Hematopoietic multipotent progenitor cell treated with erythropoietin and hydrocortisone succinate and interleukin-3 and kit ligand, for 8 days (in vitro differentiated cells): Measurements from ENCODE around the gene CPS1.
A peak's percentile ranks its signal among the peaks of the same experiment; 100 is the strongest.

ENCODE experiments used
- DNase-seq: peaks from one replicate; pipeline ENCODE4 v3.0.0-alpha.2; 2015

CPS1 gene

GRCh38 chr2:210548031-210548430 lies 8.4 kb upstream of the CPS1 start:
- no peak for DNase-seq

DNA sequence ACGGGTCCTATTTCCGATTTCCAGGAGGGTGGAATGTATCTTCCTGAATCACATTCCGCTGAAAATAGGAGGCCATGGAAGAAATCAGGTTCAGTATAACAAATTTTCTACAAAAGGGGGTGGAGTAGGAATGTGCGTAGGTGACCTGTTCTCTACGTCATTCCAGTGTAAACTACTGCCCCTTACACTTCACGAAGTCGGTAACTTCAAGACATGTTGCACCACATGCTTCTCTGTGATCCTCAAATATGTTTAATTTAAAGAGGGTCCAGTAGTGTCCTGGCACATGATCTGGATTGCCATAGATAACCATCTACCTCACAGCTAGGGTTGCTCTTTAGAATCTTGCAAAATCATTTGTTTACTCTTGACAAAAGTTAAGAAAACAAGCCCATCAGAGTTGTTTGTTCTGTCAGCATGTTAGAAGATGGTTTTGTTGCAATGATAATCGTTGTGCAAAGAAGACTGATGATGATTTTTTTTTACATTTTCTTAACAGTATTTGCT lies 7.5 kb upstream of the CPS1 start:
- no peak for DNase-seq

GRCh38 chr2:210551001-210551400 lies 5.4 kb upstream of the CPS1 start:
- DNase-seq, result no peak

DNA sequence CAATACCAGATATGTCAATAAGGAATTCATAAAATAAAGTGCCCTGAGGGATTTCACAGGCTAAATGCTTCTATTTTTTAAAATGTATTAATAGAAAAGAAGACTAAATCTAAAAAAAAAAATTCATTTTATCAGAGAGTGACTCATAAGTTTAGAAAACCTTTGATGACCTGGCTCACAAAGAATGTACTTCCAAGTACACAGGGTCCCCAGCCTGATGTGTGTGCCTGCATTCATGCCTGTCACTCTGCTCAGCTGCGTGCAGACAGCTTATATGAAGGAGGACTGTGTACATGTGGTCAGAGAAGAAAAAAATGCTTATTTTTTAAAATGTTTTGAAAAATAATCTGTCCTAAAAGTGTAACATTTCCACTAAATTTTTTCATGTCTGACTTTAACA lies 3.0 kb upstream of the CPS1 start:
- DNase-seq, result no peak

DNA sequence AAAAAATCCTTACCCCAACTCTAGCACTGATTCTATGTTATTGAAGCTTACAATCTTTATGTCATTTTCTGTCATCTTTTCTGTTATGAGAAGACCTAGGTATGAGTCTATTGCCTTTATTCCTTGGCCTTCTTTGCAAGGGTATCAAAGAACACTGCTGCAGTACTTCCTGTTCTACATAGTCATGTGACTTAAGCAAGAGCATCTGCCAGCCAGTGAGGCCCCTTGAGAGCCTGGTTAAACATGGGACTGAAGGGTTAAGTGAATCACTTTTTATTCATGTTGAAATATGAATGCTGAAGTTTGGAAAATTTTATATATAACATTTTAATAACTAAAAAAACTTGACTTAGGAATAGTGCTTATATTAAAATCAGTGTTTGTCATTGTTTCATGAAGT lies 844 bp upstream of the CPS1 start:
- DNase-seq, result no peak

GRCh38 chr2:210557721-210558120 lies 1.3 kb downstream of the CPS1 start:
- no peak for DNase-seq

DNA sequence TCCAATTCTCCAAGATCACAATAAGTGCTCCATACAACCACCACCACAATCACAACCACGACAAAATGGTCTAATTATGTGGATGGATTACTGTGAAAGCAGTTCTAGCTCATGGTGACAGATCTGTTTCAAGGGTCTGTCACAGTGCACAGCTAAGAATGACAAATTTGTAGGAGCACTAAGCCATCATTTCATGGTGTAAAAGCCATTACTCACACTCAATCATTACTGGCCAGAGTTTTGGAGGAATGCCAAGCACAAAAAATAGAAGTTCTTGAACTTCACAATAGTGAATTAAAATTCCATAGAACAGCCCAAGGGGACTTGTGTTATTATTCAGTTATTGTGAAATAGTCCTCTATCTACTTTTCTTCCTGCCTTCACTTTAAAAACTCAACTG lies 2.3 kb downstream of the CPS1 start:
- DNase-seq, result no peak

DNA sequence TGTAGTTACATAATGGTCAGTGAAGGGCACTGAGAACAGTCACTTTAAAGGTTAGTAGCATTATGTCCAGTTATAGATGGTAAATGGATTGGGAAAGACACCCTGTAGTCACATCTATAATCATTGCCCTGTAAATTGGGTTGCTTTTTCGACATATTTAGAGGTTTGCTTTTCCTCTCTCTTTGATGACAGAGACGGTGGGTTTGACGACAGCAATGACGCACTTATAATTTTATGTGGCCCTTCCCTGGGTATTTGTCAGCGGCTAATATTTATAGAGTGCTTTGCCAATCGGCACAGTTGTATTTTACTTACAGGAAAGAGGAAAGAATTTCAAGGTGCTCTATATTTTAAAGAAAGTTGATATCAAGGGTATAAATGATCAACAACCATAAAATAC lies 2.8 kb downstream of the CPS1 start:
- no peak for DNase-seq

- DNase-seq, result no peak
These were observed 5.1 kb downstream of the CPS1 start for GRCh38 chr2:210561475-210561874.

DNA sequence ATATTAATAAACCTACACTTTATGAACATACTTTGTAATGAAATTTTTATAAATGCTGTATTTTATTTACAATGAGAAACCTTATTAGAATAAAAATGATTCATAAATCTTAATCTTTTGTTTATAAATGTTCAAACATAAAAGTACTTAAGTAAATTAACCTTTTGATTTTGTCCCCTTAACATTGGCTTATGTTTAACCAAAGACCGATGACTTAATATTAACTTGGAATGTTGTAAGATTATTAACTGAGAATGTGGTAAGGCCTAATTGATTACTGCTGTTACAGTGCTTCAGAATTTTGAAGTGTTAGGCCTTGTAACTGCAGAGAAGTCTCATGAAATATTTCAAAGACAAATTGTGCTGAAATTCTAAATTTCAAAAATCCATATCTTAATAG lies 5.7 kb downstream of the CPS1 start:
- DNase-seq, result no peak

DNA sequence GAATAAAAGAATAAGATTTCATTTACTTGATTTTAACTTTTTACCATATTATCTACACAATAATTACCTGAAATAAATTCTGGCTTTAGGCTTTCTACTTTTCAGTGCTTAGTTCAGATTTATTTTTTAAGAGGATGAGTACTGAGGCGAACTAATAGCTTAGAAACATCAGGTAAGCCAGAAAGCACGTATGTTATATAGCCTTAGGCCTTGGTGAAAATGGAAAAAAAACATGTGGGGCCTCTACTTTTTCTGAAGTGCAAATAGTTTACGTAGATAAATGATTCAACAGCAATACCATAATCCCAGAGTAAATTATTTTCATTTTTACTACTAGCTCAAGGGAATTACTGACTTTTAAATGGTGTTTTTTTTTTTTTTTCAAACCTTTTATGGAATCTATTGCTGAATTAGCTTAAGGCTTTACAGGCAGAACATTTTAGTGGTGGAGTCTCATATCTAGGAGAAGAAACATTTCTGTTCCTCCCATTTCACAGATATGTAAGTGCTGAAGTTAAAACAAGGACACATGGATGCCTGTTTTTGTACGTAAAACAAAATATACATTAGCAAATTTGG lies 6.2 kb downstream of the CPS1 start:
- DNase-seq, result no peak

DNA sequence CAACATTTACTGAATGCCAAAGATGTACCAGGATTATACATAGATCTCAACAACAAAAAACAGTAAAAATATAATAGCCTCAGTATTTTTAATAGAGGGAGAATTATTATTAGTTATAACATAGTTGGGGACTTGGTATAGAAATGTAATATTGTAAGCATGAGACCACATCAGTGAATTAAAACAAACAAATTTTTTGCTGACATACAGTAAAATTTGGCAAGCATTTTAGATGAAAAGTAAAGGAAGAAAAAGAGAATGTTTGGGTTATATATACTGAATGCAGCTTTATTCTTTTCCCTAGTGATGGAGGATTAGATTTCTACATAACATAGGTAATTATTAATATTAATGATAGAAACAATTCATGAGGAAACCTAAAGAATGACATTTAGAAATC lies 10.9 kb downstream of the CPS1 start:
- DNase-seq, result no peak

DNA sequence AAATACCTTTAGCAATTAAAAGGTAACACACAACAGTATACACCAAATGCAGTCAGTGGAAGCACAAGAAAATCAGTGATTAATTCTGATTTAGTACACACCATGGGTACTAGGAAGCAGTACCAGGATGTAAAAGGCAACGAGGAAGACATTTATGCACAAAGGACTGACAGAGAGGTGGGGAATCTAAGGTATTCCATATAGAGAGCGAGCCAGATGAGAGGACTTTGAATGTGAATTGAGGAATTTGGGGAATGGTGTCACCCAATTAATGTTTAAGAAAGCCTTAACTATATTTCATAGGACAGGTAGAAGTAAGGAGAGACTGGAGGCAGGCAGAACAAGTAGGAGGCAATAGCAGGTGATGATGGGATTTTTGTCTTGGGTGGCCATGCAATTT lies 11.7 kb downstream of the CPS1 start:
- DNase-seq, result no peak

DNA sequence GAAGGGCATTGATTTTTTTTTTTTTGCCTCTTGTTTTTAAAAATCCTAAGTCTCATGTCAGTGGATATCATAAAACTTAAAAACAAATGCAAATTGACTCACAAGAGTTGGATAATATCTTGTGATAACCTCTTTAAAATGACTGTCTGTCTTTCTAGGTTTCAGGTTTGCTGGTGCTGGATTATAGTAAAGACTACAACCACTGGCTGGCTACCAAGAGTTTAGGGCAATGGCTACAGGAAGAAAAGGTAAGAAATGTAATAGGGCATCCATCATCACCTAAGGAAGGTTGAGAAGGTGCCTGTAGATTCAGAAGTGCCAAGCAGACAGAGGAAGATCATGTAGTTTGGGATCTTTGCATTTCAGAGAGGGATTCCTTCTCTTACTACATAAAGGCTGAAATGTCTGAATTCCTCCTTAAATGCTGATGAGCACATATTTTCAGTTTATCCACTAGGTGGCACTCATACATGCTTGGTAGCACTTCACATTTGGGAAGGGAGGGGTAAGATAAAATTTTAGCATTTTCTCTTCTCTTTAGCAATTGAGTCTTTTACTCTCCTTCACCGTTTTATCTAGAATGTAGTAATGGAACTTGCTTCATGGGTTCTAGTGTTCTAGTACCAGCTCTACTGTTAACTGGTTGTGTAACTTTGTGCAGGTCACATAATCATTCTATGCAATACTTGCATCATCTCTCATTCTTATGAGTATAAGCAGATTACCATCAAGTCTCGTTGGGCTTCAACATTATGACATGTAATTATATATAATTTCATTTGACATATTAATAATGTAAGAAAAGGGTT lies 21.1 kb downstream of the CPS1 start:
- peak; percentile 59 for DNase-seq

DNA sequence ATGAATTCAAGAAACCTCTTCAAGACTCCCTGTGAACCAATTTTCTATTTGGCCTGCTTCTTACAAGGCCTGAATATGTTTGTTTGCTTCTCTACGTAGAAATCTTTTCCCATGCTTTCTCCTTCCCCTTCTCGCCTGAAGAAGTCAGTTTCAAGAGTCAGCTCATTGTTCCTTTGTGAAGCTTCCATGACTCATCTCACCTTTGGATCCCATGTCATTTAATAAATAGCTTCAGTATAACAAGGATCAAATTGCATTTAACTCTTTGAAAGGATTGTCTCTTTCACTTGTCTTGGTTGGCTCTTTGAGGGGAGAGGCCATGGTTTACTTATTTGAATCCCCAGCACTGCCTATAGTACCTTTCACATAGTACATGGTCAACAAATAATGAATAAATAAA lies 28.4 kb downstream of the CPS1 start:
- DNase-seq, result no peak

- no peak for DNase-seq
These were observed 30.0 kb downstream of the CPS1 start for GRCh38 chr2:210586381-210586780.

- DNase-seq, result no peak
These were observed 35.3 kb downstream of the CPS1 start for GRCh38 chr2:210591663-210592062.

- DNase-seq, result no peak
These were observed 36.3 kb downstream of the CPS1 start for GRCh38 chr2:210592726-210593125.

GRCh38 chr2:210593166-210593565 lies 36.8 kb downstream of the CPS1 start:
- no peak for DNase-seq

DNA sequence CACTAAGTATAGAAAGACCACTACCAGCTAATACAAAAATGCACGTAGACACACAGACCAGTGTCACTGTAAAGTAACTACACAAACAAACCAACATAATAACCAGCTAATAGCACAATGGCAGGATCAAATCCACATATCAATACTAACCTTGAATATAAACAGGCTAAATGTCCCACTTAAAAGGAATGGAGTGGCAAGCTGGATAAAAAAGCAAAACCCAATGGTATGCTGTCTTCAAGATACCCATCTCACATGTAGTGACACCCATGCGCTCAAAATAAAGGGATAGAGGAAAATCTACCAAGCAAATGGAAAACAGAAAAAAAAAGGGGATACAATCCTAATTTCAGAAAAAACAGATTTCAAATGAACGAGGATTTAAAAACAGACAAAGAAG lies 41.8 kb downstream of the CPS1 start:
- no peak for DNase-seq

DNA sequence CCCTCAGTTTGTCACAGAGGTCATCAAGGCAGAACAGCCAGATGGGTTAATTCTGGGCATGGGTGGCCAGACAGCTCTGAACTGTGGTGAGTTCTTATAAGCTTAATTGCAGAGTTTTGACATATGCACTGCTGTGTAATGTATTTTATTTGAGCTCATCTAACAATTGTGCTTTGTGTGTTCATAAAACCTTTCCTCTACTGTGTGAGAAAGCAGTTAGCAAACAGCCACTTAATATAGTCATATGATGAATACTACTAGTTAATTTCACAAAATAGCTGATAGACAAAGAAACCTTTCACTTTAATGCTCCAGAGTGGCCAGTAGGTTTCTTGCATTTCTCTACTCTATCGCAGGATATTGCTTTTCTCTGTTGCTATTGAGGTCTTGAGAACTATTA lies 43.1 kb downstream of the CPS1 start:
- no peak for DNase-seq

DNA sequence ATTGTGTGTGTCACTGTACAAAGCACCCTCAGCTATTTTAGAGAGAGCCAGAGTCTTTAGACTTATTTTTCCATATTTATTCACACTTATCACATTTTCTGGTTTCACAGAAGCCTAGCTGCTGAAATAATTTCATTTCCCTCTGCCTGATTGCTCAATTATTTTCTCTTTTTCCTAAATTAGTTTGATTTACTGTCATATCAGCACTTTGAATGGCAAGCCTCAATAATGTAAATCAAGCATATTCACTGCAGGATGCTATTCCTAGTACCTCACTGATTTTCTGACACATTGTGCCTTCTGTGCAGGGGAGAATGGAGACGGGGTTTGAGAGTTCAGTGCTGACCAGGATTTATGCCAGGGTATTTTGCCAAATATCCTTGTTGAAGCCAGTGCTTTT lies 48.3 kb downstream of the CPS1 start:
- no peak for DNase-seq

- no peak for DNase-seq
These were observed 49.6 kb downstream of the CPS1 start for GRCh38 chr2:210606001-210606400.

- DNase-seq, result no peak
These were observed 55.1 kb downstream of the CPS1 start for GRCh38 chr2:210611466-210611865.

GRCh38 chr2:210616074-210616473 lies 59.7 kb downstream of the CPS1 start:
- no peak for DNase-seq
